ENCODE data around the gene ZCCHC14.

ZCCHC14 gene

GRCh38 chr16:87356491-87356853 is 136.4 kb downstream of the ZCCHC14 start:
- no peak for DNase-seq
